HCT116 (cell line): ENCODE results near the gene APH1B. TPM values are rescaled to one million over a fixed set of nuclear protein-coding genes. Genes with fewer than 3 reads are reported as not detected.

Experiments
- ATAC-seq: fragments of 200-7000 bp; cut with Tn5 transposase; 2 replicates; pipeline ENCODE4 v1.9.1; 2020; ENCODE audit warnings: mild to moderate bottlenecking, moderate library complexity
- BruUV-seq: library from RNA; stranded (reverse); fragments of 400-500 nt; replicated peaks from 2 replicates; lab custom pipeline; 2021; lab: Mats Ljungman, UMichigan
- CTCF ChIA-PET: fragments of 300-600 bp; sonication (Branson Sonifier 250); formaldehyde crosslinking; loops from one replicate; lab custom pipeline; 2021; ENCODE audit warnings: antibody characterized with exemption; lab: Charles Lee
- POLR2A ChIA-PET: fragments of 300-600, 350-600 bp; sonication (Branson Sonifier 250); formaldehyde crosslinking; loops from one replicate; lab custom pipeline; 2021; ENCODE audit warnings: antibody characterized with exemption; lab: Charles Lee
- RAD21 ChIA-PET, 2 experiments: fragments of 300-600 bp; sonication (Branson Sonifier 250); formaldehyde crosslinking; loops; one replicate each; lab custom pipeline; 2023; ENCODE audit warnings: low total read pairs in 2 of 2; ENCODE audit not compliant: uncharacterized antibody in 2 of 2, unreplicated experiment in 2 of 2, low non-redundant PET in 1 of 2; lab: Charles Lee
- DNase-seq: peaks from one replicate; pipeline ENCODE4 v3.0.0-alpha.2; 2010; ENCODE audit warnings: low read depth, low spot score
- H2AFZ ChIP-seq: fragments of 200-600 bp; shearing (Covaris generic), sonication (generic); 2 replicates; pipeline ENCODE4 v1.6.1; 2017; ENCODE audit warnings: low read depth, mixed run types, mixed read lengths, antibody characterized with exemption, low read length; ENCODE audit not compliant: poor library complexity, severe bottlenecking
- H3K27ac ChIP-seq: 2 replicates; pipeline ENCODE4 v1.5.1; 2012; ENCODE audit warnings: low read depth, low read length
- H3K27me3 ChIP-seq: fragments of 200-600 bp; sonication (generic); 2 replicates; pipeline ENCODE4 v1.6.1; 2016; ENCODE audit warnings: mixed run types, low read length, mixed read lengths; ENCODE audit not compliant: insufficient read depth
- H3K36me3 ChIP-seq, 2 experiments: fragments of 200-500 bp in 1 of 2; fragments of 200-600 bp in 1 of 2; sonication (Bioruptor generic) in 1 of 2; sonication (generic) in 1 of 2; 2 replicates each; pipeline versions ENCODE4 v1.5.1 to v1.6.1; 2014 to 2016; ENCODE audit warnings: low read length in 2 of 2, inconsistent platforms in 1 of 2, mixed read lengths in 1 of 2, mixed run types in 1 of 2; ENCODE audit not compliant: insufficient read depth in 2 of 2, control insufficient read depth in 1 of 2
- H3K4me1 ChIP-seq, 2 experiments: fragments of 200-600 bp in 1 of 2; sonication (generic) in 1 of 2; 2 replicates each; pipeline versions ENCODE4 v1.5.1 to v1.6.1; 2012 to 2017; ENCODE audit warnings: low read length in 2 of 2, inconsistent platforms in 1 of 2, mild to moderate bottlenecking in 1 of 2, mixed read lengths in 1 of 2, mixed run types in 1 of 2, moderate library complexity in 1 of 2; ENCODE audit not compliant: insufficient read depth in 2 of 2, control insufficient read depth in 1 of 2
- H3K4me2 ChIP-seq: fragments of 200-600 bp; sonication (generic); 2 replicates; pipeline ENCODE4 v1.6.1; 2017; ENCODE audit warnings: mixed run types, low read length, mixed read lengths
- H3K4me3 ChIP-seq, 2 experiments: fragments of 200-600 bp in 1 of 2; sonication (generic) in 1 of 2; replicated peaks in 1 of 2; 2 replicates each; pipeline ENCODE4 v1.5.1; 2011 to 2016; ENCODE audit warnings: low read length in 2 of 2, control low read depth in 1 of 2, low read depth in 1 of 2, mild to moderate bottlenecking in 1 of 2, mixed read lengths in 1 of 2, mixed run types in 1 of 2
- H3K79me2 ChIP-seq: fragments of 200-600 bp; sonication (generic); 2 replicates; pipeline ENCODE4 v1.6.1; 2017; ENCODE audit warnings: mild to moderate bottlenecking, mixed run types, low read length, moderate library complexity, mixed read lengths; ENCODE audit not compliant: insufficient read depth
- H3K9ac ChIP-seq: fragments of 200-600 bp; sonication (generic); 2 replicates; pipeline ENCODE4 v1.6.1; 2016; ENCODE audit warnings: low read length, mixed read lengths
- H3K9me2 ChIP-seq: fragments of 200-600 bp; sonication (generic), shearing (Covaris generic); 2 replicates; pipeline ENCODE4 v1.6.1; 2017; ENCODE audit warnings: mixed run types, mild to moderate bottlenecking, moderate library complexity; ENCODE audit not compliant: insufficient read depth
- H3K9me3 ChIP-seq, 2 experiments: fragments of 200-500 bp in 1 of 2; fragments of 200-600 bp in 1 of 2; sonication (Bioruptor generic) in 1 of 2; sonication (generic) in 1 of 2; 2 replicates each; pipeline ENCODE4 v1.6.1; 2014 to 2017; ENCODE audit warnings: low read length in 2 of 2, mixed read lengths in 2 of 2, inconsistent platforms in 1 of 2, low read depth in 1 of 2, mild to moderate bottlenecking in 1 of 2, mixed run types in 1 of 2, moderate library complexity in 1 of 2; ENCODE audit not compliant: control insufficient read depth in 1 of 2, insufficient read depth in 1 of 2
- H4K20me1 ChIP-seq: fragments of 200-600 bp; sonication (generic), shearing (Covaris generic); 2 replicates; pipeline ENCODE4 v1.6.1; 2017; ENCODE audit warnings: mixed run types, mild to moderate bottlenecking, moderate library complexity; ENCODE audit not compliant: insufficient read depth
- CEBPB ChIP-seq: IDR thresholded peaks from 2 replicates; pipeline ENCODE4 v1.6.1; 2012; ENCODE audit warnings: low read depth
- EGR1 ChIP-seq: IDR thresholded peaks from 2 replicates; pipeline ENCODE4 v1.6.1; 2012; ENCODE audit warnings: low read depth
- ELF1 ChIP-seq: IDR thresholded peaks from 2 replicates; pipeline ENCODE4 v1.6.1; 2012; ENCODE audit warnings: low read depth, borderline replicate concordance
- EZH2 ChIP-seq: fragments of 200-600 bp; sonication (generic); IDR thresholded peaks from 2 replicates; pipeline ENCODE4 v1.6.1; 2017; ENCODE audit warnings: antibody characterized with exemption, mixed run types
- EZH2phosphoT487 ChIP-seq: fragments of 200-600 bp; IDR thresholded peaks from 2 replicates; pipeline ENCODE4 v1.6.1; 2018; ENCODE audit warnings: antibody characterized with exemption, borderline replicate concordance
- JUND ChIP-seq: IDR thresholded peaks from 2 replicates; pipeline ENCODE4 v1.6.1; 2012
- POLR2A ChIP-seq: IDR thresholded peaks from 2 replicates; pipeline ENCODE4 v1.7.0; 2011; ENCODE audit warnings: borderline replicate concordance; ENCODE audit not compliant: insufficient read depth, insufficient read length; ENCODE audit errors: extremely low read depth
- POLR2AphosphoS5 ChIP-seq: IDR thresholded peaks from 2 replicates; pipeline ENCODE4 v1.6.1; 2011; ENCODE audit warnings: mild to moderate bottlenecking, low read depth, low read length, moderate library complexity
- RAD21 ChIP-seq: IDR thresholded peaks from 2 replicates; pipeline ENCODE4 v1.6.1; 2012; ENCODE audit warnings: low read depth, mild to moderate bottlenecking
- SIN3A ChIP-seq: IDR thresholded peaks from 2 replicates; pipeline ENCODE4 v1.6.1; 2012; ENCODE audit warnings: low read depth
- SP1 ChIP-seq: IDR thresholded peaks from 2 replicates; pipeline ENCODE4 v1.6.1; 2012; ENCODE audit warnings: low read depth
- SRF ChIP-seq: IDR thresholded peaks from 2 replicates; pipeline ENCODE4 v1.6.1; 2012; ENCODE audit warnings: low read depth
- TCF7L2 ChIP-seq: IDR thresholded peaks from 2 replicates; pipeline ENCODE4 v1.7.0; 2011; ENCODE audit warnings: borderline replicate concordance, inconsistent platforms; ENCODE audit not compliant: insufficient read depth, insufficient read length; ENCODE audit errors: extremely low read depth
- YY1 ChIP-seq: IDR thresholded peaks from 2 replicates; pipeline ENCODE4 v1.6.1; 2011; ENCODE audit warnings: low read length, low read depth, moderate library complexity, mild to moderate bottlenecking; ENCODE audit not compliant: insufficient replicate concordance; ENCODE audit errors: extremely low read depth
- ZFX ChIP-seq: fragments of 450-650 bp; IDR thresholded peaks from 2 replicates; pipeline ENCODE4 v1.6.1; 2017
- intact Hi-C: fragments of 100-400 bp; cut with micrococcal nuclease; formaldehyde crosslinking; loops from 2 replicates; pipeline ENCODE4 v1.10.0; 2022
- total RNA-seq: library from RNA; stranded (reverse); gene quantifications from one replicate; pipeline ENCODE4 v1.2.1, GENCODE V29; 2021; ENCODE audit not compliant: unreplicated experiment
- TF ChIP-seq, protein P1 (sequence below): IDR thresholded peaks from 2 replicates; pipeline ENCODE4 v1.6.1; 2012; ENCODE audit warnings: low read depth
- TF ChIP-seq, protein P2 (sequence below), 3 experiments: fragments of 200-600 bp in 1 of 3; sonication (generic) in 1 of 3; IDR thresholded peaks in 2 of 3; conservative IDR thresholded peaks in 1 of 3; 2 replicates each; pipeline ENCODE4 v1.5.1; 2012 to 2017; ENCODE audit warnings: low read depth in 2 of 3, low read length in 2 of 3, antibody characterized with exemption in 1 of 3, borderline replicate concordance in 1 of 3, control low read depth in 1 of 3, mild to moderate bottlenecking in 1 of 3, mixed read lengths in 1 of 3, mixed run types in 1 of 3, moderate library complexity in 1 of 3; ENCODE audit not compliant: insufficient read depth in 1 of 3
- TF ChIP-seq, protein P3 (sequence below): IDR thresholded peaks from 2 replicates; pipeline ENCODE4 v1.6.1; 2012
- TF ChIP-seq, protein P4 (sequence below): IDR thresholded peaks from 2 replicates; pipeline ENCODE4 v1.6.1; 2012
- TF ChIP-seq, protein P5 (sequence below): IDR thresholded peaks from 2 replicates; pipeline ENCODE4 v1.6.1; 2011; ENCODE audit warnings: mild to moderate bottlenecking, low read length, moderate library complexity; ENCODE audit not compliant: insufficient replicate concordance; ENCODE audit errors: extremely low read depth

APH1B gene
- total RNA-seq, 1 experiment from 2014 or later: 8.5 TPM

DNA sequence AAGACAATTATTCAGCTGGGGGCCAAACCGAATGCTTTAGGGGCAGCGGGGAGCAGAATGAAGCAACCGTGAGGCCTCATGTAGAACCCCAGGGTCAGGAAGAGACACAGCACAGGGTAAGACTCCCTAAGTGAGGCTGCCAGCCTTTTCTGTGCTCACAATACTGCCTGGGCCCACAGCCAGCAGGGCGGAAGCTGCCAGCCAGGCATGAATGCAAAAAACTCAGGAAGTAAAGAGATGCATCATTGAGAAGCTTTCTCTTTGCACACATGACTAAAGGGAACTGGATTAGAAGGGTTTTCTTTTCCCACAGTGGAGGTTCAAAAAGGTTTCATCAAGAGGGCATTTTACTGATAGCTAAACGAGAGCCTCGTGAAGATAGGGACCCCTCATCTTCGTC, 71.0 kb downstream of the APH1B start:
- Histone ChIP-seq H3K4me2 (no peak overlapping the region), H3K9me3 (no peaks in the 10 kb centered on the region), H3K4me1 (no peaks in the 10 kb centered on the region), H3K79me2 (no peaks in the 10 kb centered on the region), H3K9ac (no peak overlapping the region), H3K27ac (no peak overlapping the region), H3K36me3 (no peaks in the 10 kb centered on the region), H3K4me3 (no peak overlapping the region), H2AFZ (no peak overlapping the region), H3K9me2 (no peaks in the 10 kb centered on the region), H4K20me1 (no peaks in the 10 kb centered on the region), H3K27me3 (no peaks in the 10 kb centered on the region)
- no TSS peak for BruUV-seq
- POLR2A ChIA-PET: no interaction called here
- CTCF ChIA-PET: no interaction called here
- TF ChIP-seq POLR2A (no peak), EZH2phosphoT487 (no peak), JUND (no peak), ELF1 (no peak), ZFX (no peak), SRF (no peak), POLR2AphosphoS5 (no peak), SP1 (no peak), RAD21 (no peak), CEBPB (no peak), EZH2 (no peak), TCF7L2 (no peak), EGR1 (no peak), YY1 (no peak), SIN3A (no peak)
- TF ChIP-seq, protein P1, sequence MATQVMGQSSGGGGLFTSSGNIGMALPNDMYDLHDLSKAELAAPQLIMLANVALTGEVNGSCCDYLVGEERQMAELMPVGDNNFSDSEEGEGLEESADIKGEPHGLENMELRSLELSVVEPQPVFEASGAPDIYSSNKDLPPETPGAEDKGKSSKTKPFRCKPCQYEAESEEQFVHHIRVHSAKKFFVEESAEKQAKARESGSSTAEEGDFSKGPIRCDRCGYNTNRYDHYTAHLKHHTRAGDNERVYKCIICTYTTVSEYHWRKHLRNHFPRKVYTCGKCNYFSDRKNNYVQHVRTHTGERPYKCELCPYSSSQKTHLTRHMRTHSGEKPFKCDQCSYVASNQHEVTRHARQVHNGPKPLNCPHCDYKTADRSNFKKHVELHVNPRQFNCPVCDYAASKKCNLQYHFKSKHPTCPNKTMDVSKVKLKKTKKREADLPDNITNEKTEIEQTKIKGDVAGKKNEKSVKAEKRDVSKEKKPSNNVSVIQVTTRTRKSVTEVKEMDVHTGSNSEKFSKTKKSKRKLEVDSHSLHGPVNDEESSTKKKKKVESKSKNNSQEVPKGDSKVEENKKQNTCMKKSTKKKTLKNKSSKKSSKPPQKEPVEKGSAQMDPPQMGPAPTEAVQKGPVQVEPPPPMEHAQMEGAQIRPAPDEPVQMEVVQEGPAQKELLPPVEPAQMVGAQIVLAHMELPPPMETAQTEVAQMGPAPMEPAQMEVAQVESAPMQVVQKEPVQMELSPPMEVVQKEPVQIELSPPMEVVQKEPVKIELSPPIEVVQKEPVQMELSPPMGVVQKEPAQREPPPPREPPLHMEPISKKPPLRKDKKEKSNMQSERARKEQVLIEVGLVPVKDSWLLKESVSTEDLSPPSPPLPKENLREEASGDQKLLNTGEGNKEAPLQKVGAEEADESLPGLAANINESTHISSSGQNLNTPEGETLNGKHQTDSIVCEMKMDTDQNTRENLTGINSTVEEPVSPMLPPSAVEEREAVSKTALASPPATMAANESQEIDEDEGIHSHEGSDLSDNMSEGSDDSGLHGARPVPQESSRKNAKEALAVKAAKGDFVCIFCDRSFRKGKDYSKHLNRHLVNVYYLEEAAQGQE: no peak
- TF ChIP-seq, protein P2, sequence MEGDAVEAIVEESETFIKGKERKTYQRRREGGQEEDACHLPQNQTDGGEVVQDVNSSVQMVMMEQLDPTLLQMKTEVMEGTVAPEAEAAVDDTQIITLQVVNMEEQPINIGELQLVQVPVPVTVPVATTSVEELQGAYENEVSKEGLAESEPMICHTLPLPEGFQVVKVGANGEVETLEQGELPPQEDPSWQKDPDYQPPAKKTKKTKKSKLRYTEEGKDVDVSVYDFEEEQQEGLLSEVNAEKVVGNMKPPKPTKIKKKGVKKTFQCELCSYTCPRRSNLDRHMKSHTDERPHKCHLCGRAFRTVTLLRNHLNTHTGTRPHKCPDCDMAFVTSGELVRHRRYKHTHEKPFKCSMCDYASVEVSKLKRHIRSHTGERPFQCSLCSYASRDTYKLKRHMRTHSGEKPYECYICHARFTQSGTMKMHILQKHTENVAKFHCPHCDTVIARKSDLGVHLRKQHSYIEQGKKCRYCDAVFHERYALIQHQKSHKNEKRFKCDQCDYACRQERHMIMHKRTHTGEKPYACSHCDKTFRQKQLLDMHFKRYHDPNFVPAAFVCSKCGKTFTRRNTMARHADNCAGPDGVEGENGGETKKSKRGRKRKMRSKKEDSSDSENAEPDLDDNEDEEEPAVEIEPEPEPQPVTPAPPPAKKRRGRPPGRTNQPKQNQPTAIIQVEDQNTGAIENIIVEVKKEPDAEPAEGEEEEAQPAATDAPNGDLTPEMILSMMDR (IDR thresholded peaks at IDR 0.05 in 2 of 3, conservative IDR thresholded peaks at IDR 0.05 in 1 of 3; ENCODE audit: borderline replicate concordance in 1 of 3, insufficient read depth in 1 of 3, low read depth in 2 of 3, low read length in 2 of 3): no peak
- TF ChIP-seq, protein P3, sequence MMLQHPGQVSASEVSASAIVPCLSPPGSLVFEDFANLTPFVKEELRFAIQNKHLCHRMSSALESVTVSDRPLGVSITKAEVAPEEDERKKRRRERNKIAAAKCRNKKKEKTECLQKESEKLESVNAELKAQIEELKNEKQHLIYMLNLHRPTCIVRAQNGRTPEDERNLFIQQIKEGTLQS: no peak
- TF ChIP-seq, protein P4, sequence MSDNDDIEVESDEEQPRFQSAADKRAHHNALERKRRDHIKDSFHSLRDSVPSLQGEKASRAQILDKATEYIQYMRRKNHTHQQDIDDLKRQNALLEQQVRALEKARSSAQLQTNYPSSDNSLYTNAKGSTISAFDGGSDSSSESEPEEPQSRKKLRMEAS: no peak
- TF ChIP-seq, protein P5, sequence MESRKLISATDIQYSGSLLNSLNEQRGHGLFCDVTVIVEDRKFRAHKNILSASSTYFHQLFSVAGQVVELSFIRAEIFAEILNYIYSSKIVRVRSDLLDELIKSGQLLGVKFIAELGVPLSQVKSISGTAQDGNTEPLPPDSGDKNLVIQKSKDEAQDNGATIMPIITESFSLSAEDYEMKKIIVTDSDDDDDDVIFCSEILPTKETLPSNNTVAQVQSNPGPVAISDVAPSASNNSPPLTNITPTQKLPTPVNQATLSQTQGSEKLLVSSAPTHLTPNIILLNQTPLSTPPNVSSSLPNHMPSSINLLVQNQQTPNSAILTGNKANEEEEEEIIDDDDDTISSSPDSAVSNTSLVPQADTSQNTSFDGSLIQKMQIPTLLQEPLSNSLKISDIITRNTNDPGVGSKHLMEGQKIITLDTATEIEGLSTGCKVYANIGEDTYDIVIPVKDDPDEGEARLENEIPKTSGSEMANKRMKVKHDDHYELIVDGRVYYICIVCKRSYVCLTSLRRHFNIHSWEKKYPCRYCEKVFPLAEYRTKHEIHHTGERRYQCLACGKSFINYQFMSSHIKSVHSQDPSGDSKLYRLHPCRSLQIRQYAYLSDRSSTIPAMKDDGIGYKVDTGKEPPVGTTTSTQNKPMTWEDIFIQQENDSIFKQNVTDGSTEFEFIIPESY: no peak
- RAD21 ChIA-PET: no interaction called here
- intact Hi-C loops: no loop called here
- no peak for DNase-seq
- ATAC-seq: no peak
